PC-3 (cell line): ENCODE measurements around the gene IKZF1. TPM values are rescaled to one million over a fixed set of nuclear protein-coding genes. Genes with fewer than 3 reads are reported as not detected.

ENCODE experiments used
- ATAC-seq: fragments of 200-7000 bp; cut with Tn5 transposase; 2 replicates; pipeline ENCODE4 v1.9.1; 2020; ENCODE audit warnings: mild to moderate bottlenecking, moderate library complexity
- BruUV-seq: library from RNA; stranded (reverse); fragments of 400-500 nt; replicated peaks from 2 replicates; lab custom pipeline; 2021; lab: Mats Ljungman, UMichigan
- CTCF ChIA-PET: fragments of 300-600 bp; sonication (Branson Sonifier 250); formaldehyde crosslinking; loops from one replicate; lab custom pipeline; 2022; ENCODE audit warnings: antibody characterized with exemption; lab: Charles Lee
- POLR2A ChIA-PET: fragments of 300-600 bp; sonication (Branson Sonifier 250); formaldehyde crosslinking; loops from one replicate; lab custom pipeline; 2022; ENCODE audit warnings: antibody characterized with exemption; ENCODE audit not compliant: unreplicated experiment; lab: Charles Lee
- DNase-seq: peaks from one replicate; pipeline ENCODE4 v3.0.0-alpha.2; 2015
- H2AFZ ChIP-seq: fragments of 300-600 bp; sonication (generic); 2 replicates; pipeline ENCODE4 v1.6.0; 2016; ENCODE audit warnings: antibody characterized with exemption, low read length
- H3F3A ChIP-seq: fragments of 300-600 bp; sonication (generic); one replicate; pipeline ENCODE4 v1.6.0; 2017; ENCODE audit warnings: antibody characterized with exemption, low read length, control low read depth, mild to moderate bottlenecking; ENCODE audit not compliant: unreplicated experiment
- H3K27ac ChIP-seq: fragments of 300-600 bp; sonication (generic); 2 replicates; pipeline ENCODE4 v1.5.1; 2016; ENCODE audit warnings: mild to moderate bottlenecking, low read length
- H3K27me3 ChIP-seq: fragments of 300-600 bp; sonication (generic); 2 replicates; pipeline ENCODE4 v1.6.1; 2016; ENCODE audit warnings: low read length, mixed read lengths
- H3K36me3 ChIP-seq: fragments of 300-600 bp; sonication (generic); 2 replicates; pipeline ENCODE4 v1.6.1; 2016; ENCODE audit warnings: low read depth, mixed run types, low read length, mixed read lengths
- H3K4me1 ChIP-seq: fragments of 300-600 bp; sonication (generic); 2 replicates; pipeline ENCODE4 v1.5.1; 2016; ENCODE audit warnings: low read length; ENCODE audit not compliant: insufficient read depth
- H3K4me2 ChIP-seq: fragments of 300-600 bp; sonication (generic); 2 replicates; pipeline ENCODE4 v1.6.0; 2016; ENCODE audit warnings: low read length
- H3K4me3 ChIP-seq: fragments of 300-600 bp; sonication (generic); 2 replicates; pipeline ENCODE4 v1.5.1; 2016; ENCODE audit warnings: mild to moderate bottlenecking, low read length, mixed read lengths
- H3K79me2 ChIP-seq: fragments of 300-600 bp; sonication (generic); 2 replicates; pipeline ENCODE4 v1.6.1; 2017; ENCODE audit warnings: low read length, mixed read lengths
- H3K9ac ChIP-seq: fragments of 300-600 bp; sonication (generic); 2 replicates; pipeline ENCODE4 v1.6.0; 2016; ENCODE audit warnings: mild to moderate bottlenecking, low read length
- H3K9me2 ChIP-seq: fragments of 300-600 bp; sonication (generic); replicated peaks from 2 replicates; pipeline ENCODE4 v1.6.1; 2016; ENCODE audit warnings: mixed run types, low read length, mixed read lengths
- H3K9me3 ChIP-seq: fragments of 300-600 bp; sonication (generic); 2 replicates; pipeline ENCODE4 v1.6.1; 2016; ENCODE audit warnings: low read length, mixed read lengths
- H4K20me1 ChIP-seq: fragments of 300-600 bp; sonication (generic); 2 replicates; pipeline ENCODE4 v1.6.1; 2016; ENCODE audit warnings: low read length, mixed read lengths
- CTCF ChIP-seq: fragments of 300-600 bp; sonication (generic); conservative IDR thresholded peaks from 2 replicates; pipeline ENCODE4 v1.5.1; 2017; ENCODE audit warnings: antibody characterized with exemption, low read depth, mild to moderate bottlenecking, low read length
- EZH2 ChIP-seq: fragments of 300-600 bp; sonication (generic); IDR thresholded peaks from one replicate; pipeline ENCODE4 v1.6.1; 2017; ENCODE audit warnings: antibody characterized with exemption, mild to moderate bottlenecking, low read length; ENCODE audit not compliant: unreplicated experiment
- EZH2phosphoT487 ChIP-seq: fragments of 300-600 bp; sonication (generic); IDR thresholded peaks from 2 replicates; pipeline ENCODE4 v1.6.1; 2018; ENCODE audit warnings: mild to moderate bottlenecking, antibody characterized with exemption, low read length, borderline replicate concordance
- intact Hi-C: fragments of 100-400 bp; cut with micrococcal nuclease; formaldehyde crosslinking; loops from 2 replicates; pipeline ENCODE4 v1.9.0; 2023
- total RNA-seq: library from RNA; depleted of rRNA; stranded (reverse); fragments of >200 nt; gene quantifications from 2 replicates; pipeline ENCODE4 v1.2.3, GENCODE V29; 2014

The IKZF1 gene
- total RNA-seq, 1 experiment from 2014 or later, result not detected

- ChIA-PET POLR2A (no interaction called here), CTCF (interaction anchor here (0.6 to 1.4 kb wide), 4 partner anchors 28 to 326 kb away, joined by 3 to 8 read pairs (median 4); no protein-coding TSS in a partner anchor)
- no peaks in the 10 kb centered on the region for H3K4me1 ChIP-seq
- H3K27me3 ChIP-seq, result peaks cover 4% of the 10 kb centered on the region; the same call in 1 of the 2 replicates
- H3K36me3 ChIP-seq, result no peaks in the 10 kb centered on the region
- no peaks in the 10 kb centered on the region for H3K79me2 ChIP-seq
- H3K4me2 ChIP-seq, result no peak overlapping the region
- H3K27ac ChIP-seq, result no peak overlapping the region
- H3K9me2 ChIP-seq, result no peaks in the 10 kb centered on the region
- H2AFZ ChIP-seq, result no peak overlapping the region
- no peaks in the 10 kb centered on the region for H4K20me1 ChIP-seq
- no peaks in the 10 kb centered on the region for H3K9me3 ChIP-seq
- no peak overlapping the region for H3K9ac ChIP-seq
- no peak overlapping the region for H3K4me3 ChIP-seq
- ATAC-seq (no peak), DNase-seq (no peak)
- intact Hi-C loops, result loop anchor here (1.0 kb wide), 3 partner anchors 213 to 326 kb away; no protein-coding TSS in a partner anchor
- BruUV-seq, result no TSS peak
- H3F3A ChIP-seq, result no peaks in the 10 kb centered on the region
- TF ChIP-seq CTCF (no peak), EZH2 (no peak)
Measured at GRCh38 chr7:50418526-50419290, 114.2 kb downstream of the IKZF1 start.

- TF ChIP-seq CTCF (no peak), EZH2 (no peak), EZH2phosphoT487 (no peak)
- H3K36me3 ChIP-seq, result no peaks in the 10 kb centered on the region
- no peak overlapping the region for H2AFZ ChIP-seq
- no peak overlapping the region for H3K27ac ChIP-seq
- no peaks in the 10 kb centered on the region for H3F3A ChIP-seq
- ChIA-PET POLR2A (interaction anchor here (0.6 kb wide), 1 partner anchor 216 kb away, joined by 4 read pairs; no protein-coding TSS in a partner anchor), CTCF (interaction anchor here (0.7 kb wide), 1 partner anchor 83 kb away, joined by 11 read pairs; no protein-coding TSS in a partner anchor)
- ATAC-seq, result no peak
- no peaks in the 10 kb centered on the region for H3K4me1 ChIP-seq
- H3K9ac ChIP-seq, result no peak overlapping the region
- H3K9me3 ChIP-seq, result no peaks in the 10 kb centered on the region
- BruUV-seq, result no TSS peak
- no peaks in the 10 kb centered on the region for H4K20me1 ChIP-seq
- peaks cover 2% of the 10 kb centered on the region; the same call in 1 of the 2 replicates for H3K27me3 ChIP-seq
- no peak for DNase-seq
- intact Hi-C loops, result no loop called here
- no peaks in the 10 kb centered on the region for H3K79me2 ChIP-seq
- no peak overlapping the region for H3K4me2 ChIP-seq
- H3K9me2 ChIP-seq, result no peaks in the 10 kb centered on the region
- no peak overlapping the region for H3K4me3 ChIP-seq
Measured at GRCh38 chr7:50421043-50421442, 116.5 kb downstream of the IKZF1 start.

- H3K27ac ChIP-seq, result no peak overlapping the region
Measured at GRCh38 chr7:50422858-50423257, 118.3 kb downstream of the IKZF1 start.

More at GRCh38 chr7:50422858-50423257, 118.3 kb downstream of the IKZF1 start:
- H3F3A ChIP-seq, result no peaks in the 10 kb centered on the region
- H4K20me1 ChIP-seq, result no peaks in the 10 kb centered on the region
- ATAC-seq, result no peak
- no peak overlapping the region for H3K4me2 ChIP-seq
- no peak overlapping the region for H3K9ac ChIP-seq
- CTCF ChIA-PET, result no interaction called here
- H2AFZ ChIP-seq, result no peak overlapping the region
- TF ChIP-seq EZH2 (no peak), EZH2phosphoT487 (no peak), CTCF (no peak)
- BruUV-seq, result no TSS peak
- intact Hi-C loops, result no loop called here
- no peaks in the 10 kb centered on the region for H3K9me3 ChIP-seq
- DNase-seq, result no peak
- H3K36me3 ChIP-seq, result no peaks in the 10 kb centered on the region
- H3K4me3 ChIP-seq, result no peak overlapping the region
- H3K9me2 ChIP-seq, result no peaks in the 10 kb centered on the region
- no peaks in the 10 kb centered on the region for H3K4me1 ChIP-seq
- H3K79me2 ChIP-seq, result no peaks in the 10 kb centered on the region
- H3K27me3 ChIP-seq, result no peaks in the 10 kb centered on the region
- POLR2A ChIA-PET, result no interaction called here
